Stimulated activated CD8-positive, alpha-beta memory T cell treated with anti-CD3 and anti-CD28 coated beads, Interleukin-7, amount 100 ng/mL, for 48 hours (primary cell): ENCODE results near the gene AKT1.
"Not testable (repeated sequence)": the region's sequence is repeated elsewhere in the genome, so short reads cannot be mapped to it uniquely, and the experiment has no call there.

ENCODE experiments used
- DNase-seq, 2 donors: peaks; one replicate each; pipeline ENCODE4 v3.0.0-alpha.2; 2020; ENCODE audit warnings: low read depth in 1 of 2; ENCODE audit errors: extremely low read depth in 1 of 2

AKT1 gene

GRCh38 chr14:104741803-104742251, 53.7 kb downstream of the AKT1 start:
- DNase-seq: no peak

- DNase-seq: no peak
Observed at GRCh38 chr14:104741108-104741802, 54.3 kb downstream of the AKT1 start.

GRCh38 chr14:104739546-104740516, 55.7 kb downstream of the AKT1 start:
- DNase-seq: no peak

- DNase-seq: no peak
Observed at GRCh38 chr14:104739026-104739425, 56.5 kb downstream of the AKT1 start.

GRCh38 chr14:104738375-104739019, 57.1 kb downstream of the AKT1 start:
- no peak for DNase-seq

- DNase-seq: no peak
Observed at GRCh38 chr14:104735830-104736642, 59.5 kb downstream of the AKT1 start.

GRCh38 chr14:104734991-104735779, 60.4 kb downstream of the AKT1 start:
- DNase-seq: no peak

GRCh38 chr14:104734601-104734990, 61.0 kb downstream of the AKT1 start:
- DNase-seq: no peak

GRCh38 chr14:104734051-104734587, 61.4 kb downstream of the AKT1 start:
- DNase-seq: no peak

- no peak for DNase-seq
Observed at GRCh38 chr14:104732931-104733681, 62.4 kb downstream of the AKT1 start.

- no peak for DNase-seq
Observed at GRCh38 chr14:104732355-104732804, 63.2 kb downstream of the AKT1 start.

- no peak for DNase-seq
Observed at GRCh38 chr14:104731320-104732294, 63.9 kb downstream of the AKT1 start.

- DNase-seq: no peak
Observed at GRCh38 chr14:104730487-104730886, 65.1 kb downstream of the AKT1 start.

- no peak for DNase-seq
Observed at GRCh38 chr14:104729835-104730181, 65.7 kb downstream of the AKT1 start.

- not testable (repeated sequence) for DNase-seq
Observed at GRCh38 chr14:104729176-104729834, 66.2 kb downstream of the AKT1 start.

GRCh38 chr14:104728631-104729030, 66.9 kb downstream of the AKT1 start:
- DNase-seq: no peak
